ENCODE measurements around the gene SYNE2. TPM values are rescaled to one million over a fixed set of nuclear protein-coding genes. Genes with fewer than 3 reads are reported as not detected.

Gene SYNE2
- total and polyA plus RNA-seq, 2 donors (not counting 3 experiments of a cell fraction or from before 2014, with no cell fraction given), result 16.0 to 53.7 TPM

DNA sequence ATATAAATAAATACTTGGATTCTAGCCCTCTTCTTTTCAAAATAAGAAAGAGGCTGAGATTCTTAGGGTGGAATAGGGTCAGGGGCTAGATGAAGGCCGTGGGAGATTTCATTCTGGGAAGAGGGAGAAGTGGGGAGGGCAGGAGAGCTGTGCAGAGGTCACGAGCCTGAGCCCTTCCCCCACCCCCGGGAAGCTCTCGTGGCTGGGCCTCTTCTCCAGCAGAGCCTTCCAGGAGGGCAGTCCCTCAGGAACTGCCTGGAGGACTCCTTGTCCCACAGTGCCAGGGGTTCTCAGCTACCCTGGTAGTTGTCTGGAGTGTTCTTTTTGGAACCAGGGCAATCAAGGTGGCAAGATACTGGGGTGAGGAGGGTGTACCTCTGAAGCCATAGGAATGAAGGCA lies 347.4 kb downstream of the SYNE2 start:
- Histone ChIP-seq H3K27ac (ENCODE audit: insufficient read depth, low read depth, low read length) (no peak overlapping the region), H3K9me1 (replicated peaks; ENCODE audit: control insufficient read depth, extremely low read depth, insufficient read depth, low read length) (no peaks in the 10 kb centered on the region), H3K4me1 (ENCODE audit: control insufficient read depth, extremely low read depth, insufficient read depth, low read length) (no peaks in the 10 kb centered on the region), H2AFZ (ENCODE audit: low read depth, low read length) (no peak overlapping the region), H3K4me3 (replicated peaks in 1 of 3; ENCODE audit: insufficient read depth in 1 of 3, low read depth in 1 of 3, low read length in 3 of 3) (no peak overlapping the region), H3K9me3 (replicated peaks; ENCODE audit: control insufficient read depth, insufficient read depth, low read length) (no peaks in the 10 kb centered on the region), H3K27me3 (ENCODE audit: control insufficient read depth in 2 of 2, insufficient read depth in 2 of 2, low read length in 2 of 2) (no peaks in the 10 kb centered on the region), H3K4me2 (ENCODE audit: insufficient read depth, low read length) (no peak overlapping the region), H3K79me2 (ENCODE audit: control insufficient read depth, insufficient read depth, low read length) (no peaks in the 10 kb centered on the region), H4K20me1 (replicated peaks; ENCODE audit: control insufficient read depth, extremely low read depth, insufficient read depth, low read length) (no peaks in the 10 kb centered on the region), H3K9ac (replicated peaks; ENCODE audit: extremely low read depth, insufficient read depth, low read length) (no peak overlapping the region), H3K36me3 (ENCODE audit: control insufficient read depth in 2 of 2, extremely low read depth in 1 of 2, insufficient read depth in 2 of 2, low read length in 2 of 2) (no peaks in the 10 kb centered on the region)
- FAIRE-seq (no peak), DNase-seq (ENCODE audit: low read depth, low spot score) (no peak)
- ChIA-PET CTCF (interaction anchor here (1.2 to 1.5 kb wide), 2 partner anchors 10 to 11 kb away, joined by 3 read pairs; no protein-coding TSS in a partner anchor), POLR2A (no interaction called here)
- TF ChIP-seq, protein P1, sequence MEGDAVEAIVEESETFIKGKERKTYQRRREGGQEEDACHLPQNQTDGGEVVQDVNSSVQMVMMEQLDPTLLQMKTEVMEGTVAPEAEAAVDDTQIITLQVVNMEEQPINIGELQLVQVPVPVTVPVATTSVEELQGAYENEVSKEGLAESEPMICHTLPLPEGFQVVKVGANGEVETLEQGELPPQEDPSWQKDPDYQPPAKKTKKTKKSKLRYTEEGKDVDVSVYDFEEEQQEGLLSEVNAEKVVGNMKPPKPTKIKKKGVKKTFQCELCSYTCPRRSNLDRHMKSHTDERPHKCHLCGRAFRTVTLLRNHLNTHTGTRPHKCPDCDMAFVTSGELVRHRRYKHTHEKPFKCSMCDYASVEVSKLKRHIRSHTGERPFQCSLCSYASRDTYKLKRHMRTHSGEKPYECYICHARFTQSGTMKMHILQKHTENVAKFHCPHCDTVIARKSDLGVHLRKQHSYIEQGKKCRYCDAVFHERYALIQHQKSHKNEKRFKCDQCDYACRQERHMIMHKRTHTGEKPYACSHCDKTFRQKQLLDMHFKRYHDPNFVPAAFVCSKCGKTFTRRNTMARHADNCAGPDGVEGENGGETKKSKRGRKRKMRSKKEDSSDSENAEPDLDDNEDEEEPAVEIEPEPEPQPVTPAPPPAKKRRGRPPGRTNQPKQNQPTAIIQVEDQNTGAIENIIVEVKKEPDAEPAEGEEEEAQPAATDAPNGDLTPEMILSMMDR (IDR thresholded peaks at IDR 0.05; ENCODE audit: extremely low read depth in 1 of 2, insufficient read depth in 1 of 2, low read depth in 1 of 2, low read length in 2 of 2), result no peak
- TF ChIP-seq JUN (IDR thresholded peaks at IDR 0.05; ENCODE audit: borderline replicate concordance, insufficient read depth, insufficient read length, low read depth) (no peak), GATA2 (IDR thresholded peaks at IDR 0.05; ENCODE audit: insufficient read depth, insufficient read length, low read depth, low read length) (no peak), MYC (IDR thresholded peaks at IDR 0.05; ENCODE audit: low read depth, low read length) (no peak), POLR2A (IDR thresholded peaks at IDR 0.05; ENCODE audit: low read depth, low read length) (no peak), POLR2AphosphoS5 (IDR thresholded peaks at IDR 0.05; ENCODE audit: insufficient read depth, low read depth, low read length) (no peak), FOS (IDR thresholded peaks at IDR 0.05; ENCODE audit: borderline replicate concordance, insufficient read depth, low read length) (no peak), EZH2 (IDR thresholded peaks at IDR 0.05; ENCODE audit: borderline replicate concordance, low read depth, low read length, severe bottlenecking) (no peak)
- TF ChIP-seq, protein P2, sequence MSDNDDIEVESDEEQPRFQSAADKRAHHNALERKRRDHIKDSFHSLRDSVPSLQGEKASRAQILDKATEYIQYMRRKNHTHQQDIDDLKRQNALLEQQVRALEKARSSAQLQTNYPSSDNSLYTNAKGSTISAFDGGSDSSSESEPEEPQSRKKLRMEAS (IDR thresholded peaks at IDR 0.05; ENCODE audit: insufficient read depth, insufficient read length), result no peak
- BruUV-seq (replicated peaks), result no TSS peak
- dilution Hi-C loops (cut with MboI; ENCODE audit: extremely low pct_ligation_motif_present, low sequenced_read_pairs), result no loop called here
- intact Hi-C loops (cut with micrococcal nuclease), result no loop called here

All from endothelial cell of umbilical vein (primary cell).